ENCODE results near the gene QRFP.

DNA sequence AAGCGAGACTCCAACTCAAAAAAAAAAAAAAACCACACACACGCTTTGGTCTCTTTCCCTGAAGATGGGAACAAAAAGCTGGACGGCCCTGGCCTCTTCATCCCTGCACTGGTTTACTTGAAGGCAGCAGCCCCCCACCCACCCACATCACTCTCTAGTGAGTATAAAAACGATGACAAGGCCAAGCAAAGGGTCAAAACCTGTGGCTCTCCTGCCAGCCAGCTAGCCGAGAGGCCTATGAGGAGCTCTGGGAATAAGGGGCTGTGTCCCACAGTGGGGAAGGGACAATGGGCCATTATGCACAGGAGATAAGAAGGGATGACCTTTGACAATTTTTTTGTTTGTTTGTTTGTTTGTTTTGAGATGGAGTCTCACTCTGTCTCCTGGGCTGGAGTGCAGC, 13.1 kb downstream of the QRFP start:
- TF ChIP-seq, protein P1, sequence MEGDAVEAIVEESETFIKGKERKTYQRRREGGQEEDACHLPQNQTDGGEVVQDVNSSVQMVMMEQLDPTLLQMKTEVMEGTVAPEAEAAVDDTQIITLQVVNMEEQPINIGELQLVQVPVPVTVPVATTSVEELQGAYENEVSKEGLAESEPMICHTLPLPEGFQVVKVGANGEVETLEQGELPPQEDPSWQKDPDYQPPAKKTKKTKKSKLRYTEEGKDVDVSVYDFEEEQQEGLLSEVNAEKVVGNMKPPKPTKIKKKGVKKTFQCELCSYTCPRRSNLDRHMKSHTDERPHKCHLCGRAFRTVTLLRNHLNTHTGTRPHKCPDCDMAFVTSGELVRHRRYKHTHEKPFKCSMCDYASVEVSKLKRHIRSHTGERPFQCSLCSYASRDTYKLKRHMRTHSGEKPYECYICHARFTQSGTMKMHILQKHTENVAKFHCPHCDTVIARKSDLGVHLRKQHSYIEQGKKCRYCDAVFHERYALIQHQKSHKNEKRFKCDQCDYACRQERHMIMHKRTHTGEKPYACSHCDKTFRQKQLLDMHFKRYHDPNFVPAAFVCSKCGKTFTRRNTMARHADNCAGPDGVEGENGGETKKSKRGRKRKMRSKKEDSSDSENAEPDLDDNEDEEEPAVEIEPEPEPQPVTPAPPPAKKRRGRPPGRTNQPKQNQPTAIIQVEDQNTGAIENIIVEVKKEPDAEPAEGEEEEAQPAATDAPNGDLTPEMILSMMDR (IDR thresholded peaks at IDR 0.05) = no peak
- no peak for TF ChIP-seq POLR2A (IDR thresholded peaks at IDR 0.05)
